HG02981 (cell line): ENCODE measurements around the gene PKNOX2.

Experiments used
- ATAC-seq: cut with Tn5 transposase; IDR thresholded peaks from one replicate; pipeline ENCODE4 v1.9.1; 2021; ENCODE audit warnings: mild to moderate bottlenecking, moderate library complexity; ENCODE audit not compliant: unreplicated experiment

PKNOX2 gene

GRCh38 chr11:125330462-125331325 lies 166.1 kb downstream of the PKNOX2 start:
- no peak for ATAC-seq

GRCh38 chr11:125331357-125332035 lies 166.9 kb downstream of the PKNOX2 start:
- ATAC-seq = no peak

GRCh38 chr11:125332821-125333220 lies 168.3 kb downstream of the PKNOX2 start:
- ATAC-seq = no peak

- ATAC-seq = no peak
Measured at GRCh38 chr11:125333354-125334073, 169.0 kb downstream of the PKNOX2 start.

- no peak for ATAC-seq
Measured at GRCh38 chr11:125335106-125335505, 170.6 kb downstream of the PKNOX2 start.

- ATAC-seq = no peak
Measured at GRCh38 chr11:125337836-125338834, 173.6 kb downstream of the PKNOX2 start.

GRCh38 chr11:125338886-125339811 lies 174.6 kb downstream of the PKNOX2 start:
- no peak for ATAC-seq

GRCh38 chr11:125341676-125342075 lies 177.1 kb downstream of the PKNOX2 start:
- no peak for ATAC-seq

GRCh38 chr11:125342281-125342930 lies 177.9 kb downstream of the PKNOX2 start:
- ATAC-seq = no peak

GRCh38 chr11:125343086-125343717 lies 178.7 kb downstream of the PKNOX2 start:
- ATAC-seq = no peak

GRCh38 chr11:125343718-125344131 lies 179.2 kb downstream of the PKNOX2 start:
- ATAC-seq = no peak

- ATAC-seq = no peak
Measured at GRCh38 chr11:125344846-125345420, 180.4 kb downstream of the PKNOX2 start.

GRCh38 chr11:125345421-125346178 lies 181.0 kb downstream of the PKNOX2 start:
- no peak for ATAC-seq

- ATAC-seq = no peak
Measured at GRCh38 chr11:125346179-125346530, 181.6 kb downstream of the PKNOX2 start.

GRCh38 chr11:125346565-125347260 lies 182.2 kb downstream of the PKNOX2 start:
- ATAC-seq = no peak

- ATAC-seq = no peak
Measured at GRCh38 chr11:125347261-125347585, 182.7 kb downstream of the PKNOX2 start.

- ATAC-seq = no peak
Measured at GRCh38 chr11:125348141-125348651, 183.6 kb downstream of the PKNOX2 start.
